Measurements from ENCODE around the gene TCEANC2.

DNA sequence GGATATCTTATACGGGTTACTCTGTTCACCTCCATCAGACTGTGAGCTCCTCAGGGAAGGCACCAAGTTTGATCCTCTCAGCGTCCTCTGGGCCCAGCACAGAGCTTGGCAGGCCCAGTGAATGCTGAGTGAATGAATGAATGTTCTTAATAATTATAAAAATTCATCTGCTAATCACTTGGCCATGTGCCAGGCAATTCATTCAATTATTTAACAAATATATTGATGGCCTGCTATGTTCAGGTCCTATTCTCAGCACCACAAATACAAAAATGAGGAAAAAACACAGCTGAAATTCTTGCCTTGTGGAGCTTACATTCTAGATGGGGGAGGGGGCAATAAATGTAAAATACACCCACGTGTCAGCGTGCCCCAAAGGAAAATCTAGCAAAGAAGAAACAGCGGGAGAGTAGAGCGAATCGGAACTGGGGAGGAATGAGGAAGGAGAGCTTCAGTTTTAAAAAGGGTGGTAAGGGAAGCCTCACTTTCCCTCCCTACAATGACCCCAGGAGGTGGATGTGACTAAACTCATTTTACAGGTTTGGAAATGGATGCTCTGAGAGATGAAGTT lies 83.6 kb downstream of the TCEANC2 start:
- TF ChIP-seq, protein P1, sequence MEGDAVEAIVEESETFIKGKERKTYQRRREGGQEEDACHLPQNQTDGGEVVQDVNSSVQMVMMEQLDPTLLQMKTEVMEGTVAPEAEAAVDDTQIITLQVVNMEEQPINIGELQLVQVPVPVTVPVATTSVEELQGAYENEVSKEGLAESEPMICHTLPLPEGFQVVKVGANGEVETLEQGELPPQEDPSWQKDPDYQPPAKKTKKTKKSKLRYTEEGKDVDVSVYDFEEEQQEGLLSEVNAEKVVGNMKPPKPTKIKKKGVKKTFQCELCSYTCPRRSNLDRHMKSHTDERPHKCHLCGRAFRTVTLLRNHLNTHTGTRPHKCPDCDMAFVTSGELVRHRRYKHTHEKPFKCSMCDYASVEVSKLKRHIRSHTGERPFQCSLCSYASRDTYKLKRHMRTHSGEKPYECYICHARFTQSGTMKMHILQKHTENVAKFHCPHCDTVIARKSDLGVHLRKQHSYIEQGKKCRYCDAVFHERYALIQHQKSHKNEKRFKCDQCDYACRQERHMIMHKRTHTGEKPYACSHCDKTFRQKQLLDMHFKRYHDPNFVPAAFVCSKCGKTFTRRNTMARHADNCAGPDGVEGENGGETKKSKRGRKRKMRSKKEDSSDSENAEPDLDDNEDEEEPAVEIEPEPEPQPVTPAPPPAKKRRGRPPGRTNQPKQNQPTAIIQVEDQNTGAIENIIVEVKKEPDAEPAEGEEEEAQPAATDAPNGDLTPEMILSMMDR (IDR thresholded peaks at IDR 0.05; ENCODE audit: low read depth, low read length, missing input control), result no peak
- TF ChIP-seq, protein P2, sequence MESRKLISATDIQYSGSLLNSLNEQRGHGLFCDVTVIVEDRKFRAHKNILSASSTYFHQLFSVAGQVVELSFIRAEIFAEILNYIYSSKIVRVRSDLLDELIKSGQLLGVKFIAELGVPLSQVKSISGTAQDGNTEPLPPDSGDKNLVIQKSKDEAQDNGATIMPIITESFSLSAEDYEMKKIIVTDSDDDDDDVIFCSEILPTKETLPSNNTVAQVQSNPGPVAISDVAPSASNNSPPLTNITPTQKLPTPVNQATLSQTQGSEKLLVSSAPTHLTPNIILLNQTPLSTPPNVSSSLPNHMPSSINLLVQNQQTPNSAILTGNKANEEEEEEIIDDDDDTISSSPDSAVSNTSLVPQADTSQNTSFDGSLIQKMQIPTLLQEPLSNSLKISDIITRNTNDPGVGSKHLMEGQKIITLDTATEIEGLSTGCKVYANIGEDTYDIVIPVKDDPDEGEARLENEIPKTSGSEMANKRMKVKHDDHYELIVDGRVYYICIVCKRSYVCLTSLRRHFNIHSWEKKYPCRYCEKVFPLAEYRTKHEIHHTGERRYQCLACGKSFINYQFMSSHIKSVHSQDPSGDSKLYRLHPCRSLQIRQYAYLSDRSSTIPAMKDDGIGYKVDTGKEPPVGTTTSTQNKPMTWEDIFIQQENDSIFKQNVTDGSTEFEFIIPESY (IDR thresholded peaks at IDR 0.05), result no peak
- TF ChIP-seq, protein P3, sequence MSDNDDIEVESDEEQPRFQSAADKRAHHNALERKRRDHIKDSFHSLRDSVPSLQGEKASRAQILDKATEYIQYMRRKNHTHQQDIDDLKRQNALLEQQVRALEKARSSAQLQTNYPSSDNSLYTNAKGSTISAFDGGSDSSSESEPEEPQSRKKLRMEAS (IDR thresholded peaks at IDR 0.05), result no peak
- TF ChIP-seq SP1 (IDR thresholded peaks at IDR 0.05), result no peak
- TF ChIP-seq EGR1 (IDR thresholded peaks at IDR 0.05; ENCODE audit: low read depth in 2 of 2), result no peak
- no peak for TF ChIP-seq FOXA1 (IDR thresholded peaks at IDR 0.05)
- TF ChIP-seq YY1 (IDR thresholded peaks at IDR 0.05), result no peak
- no peak for TF ChIP-seq FOXA2 (IDR thresholded peaks at IDR 0.05)
- no peak for TF ChIP-seq GABPA (IDR thresholded peaks at IDR 0.05 in 1 of 2, conservative IDR thresholded peaks at IDR 0.05 in 1 of 2)
- TF ChIP-seq JUND (IDR thresholded peaks at IDR 0.05), result no peak
- TF ChIP-seq, protein P4, sequence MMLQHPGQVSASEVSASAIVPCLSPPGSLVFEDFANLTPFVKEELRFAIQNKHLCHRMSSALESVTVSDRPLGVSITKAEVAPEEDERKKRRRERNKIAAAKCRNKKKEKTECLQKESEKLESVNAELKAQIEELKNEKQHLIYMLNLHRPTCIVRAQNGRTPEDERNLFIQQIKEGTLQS (IDR thresholded peaks at IDR 0.05), result no peak
- TF ChIP-seq, protein P5, sequence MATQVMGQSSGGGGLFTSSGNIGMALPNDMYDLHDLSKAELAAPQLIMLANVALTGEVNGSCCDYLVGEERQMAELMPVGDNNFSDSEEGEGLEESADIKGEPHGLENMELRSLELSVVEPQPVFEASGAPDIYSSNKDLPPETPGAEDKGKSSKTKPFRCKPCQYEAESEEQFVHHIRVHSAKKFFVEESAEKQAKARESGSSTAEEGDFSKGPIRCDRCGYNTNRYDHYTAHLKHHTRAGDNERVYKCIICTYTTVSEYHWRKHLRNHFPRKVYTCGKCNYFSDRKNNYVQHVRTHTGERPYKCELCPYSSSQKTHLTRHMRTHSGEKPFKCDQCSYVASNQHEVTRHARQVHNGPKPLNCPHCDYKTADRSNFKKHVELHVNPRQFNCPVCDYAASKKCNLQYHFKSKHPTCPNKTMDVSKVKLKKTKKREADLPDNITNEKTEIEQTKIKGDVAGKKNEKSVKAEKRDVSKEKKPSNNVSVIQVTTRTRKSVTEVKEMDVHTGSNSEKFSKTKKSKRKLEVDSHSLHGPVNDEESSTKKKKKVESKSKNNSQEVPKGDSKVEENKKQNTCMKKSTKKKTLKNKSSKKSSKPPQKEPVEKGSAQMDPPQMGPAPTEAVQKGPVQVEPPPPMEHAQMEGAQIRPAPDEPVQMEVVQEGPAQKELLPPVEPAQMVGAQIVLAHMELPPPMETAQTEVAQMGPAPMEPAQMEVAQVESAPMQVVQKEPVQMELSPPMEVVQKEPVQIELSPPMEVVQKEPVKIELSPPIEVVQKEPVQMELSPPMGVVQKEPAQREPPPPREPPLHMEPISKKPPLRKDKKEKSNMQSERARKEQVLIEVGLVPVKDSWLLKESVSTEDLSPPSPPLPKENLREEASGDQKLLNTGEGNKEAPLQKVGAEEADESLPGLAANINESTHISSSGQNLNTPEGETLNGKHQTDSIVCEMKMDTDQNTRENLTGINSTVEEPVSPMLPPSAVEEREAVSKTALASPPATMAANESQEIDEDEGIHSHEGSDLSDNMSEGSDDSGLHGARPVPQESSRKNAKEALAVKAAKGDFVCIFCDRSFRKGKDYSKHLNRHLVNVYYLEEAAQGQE (IDR thresholded peaks at IDR 0.05), result no peak
- no peak for TF ChIP-seq RAD21 (IDR thresholded peaks at IDR 0.05)
